HepG2 (cell line): Measurements from ENCODE around the gene NPFFR1. TPM values are rescaled to one million over a fixed set of nuclear protein-coding genes. Genes with fewer than 3 reads are reported as not detected.

Experiments
- ATAC-seq: fragments of 200-7000 bp; cut with Tn5 transposase; 3 replicates; pipeline ENCODE4 v1.9.1; 2020; ENCODE audit warnings: mild to moderate bottlenecking, moderate library complexity
- BruUV-seq: library from RNA; stranded (reverse); fragments of 400-500 nt; replicated peaks from 2 replicates; lab custom pipeline; 2021; lab: Mats Ljungman, UMichigan
- CTCF ChIA-PET: fragments of 300-600 bp; formaldehyde crosslinking; extraction: SDS; loops from one replicate; lab custom pipeline; 2021; ENCODE audit warnings: low total read pairs, inconsistent platforms, low intra/inter-chr PET ratio; lab: Yijun Ruan, JAX
- POLR2A ChIA-PET: fragments of 350-600 bp; sonication (Branson Sonifier 250); formaldehyde crosslinking; loops from one replicate; lab custom pipeline; 2020; ENCODE audit warnings: antibody characterized with exemption, inconsistent platforms; lab: Yijun Ruan, JAX
- DNase-seq: peaks from one replicate; pipeline ENCODE4 v3.0.0-alpha.2; 2015; ENCODE audit warnings: low spot score
- FAIRE-seq: peaks from 3 replicates; lab custom pipeline; 2011; peaks lifted over from hg19 to GRCh38; lab: Jason Lieb, UNC
- H2AFZ ChIP-seq: one replicate; pipeline ENCODE4 v1.6.1; 2011; ENCODE audit warnings: low read length, inconsistent platforms
- H3K27ac ChIP-seq: fragments of 300-600 bp; 3 replicates; pipeline ENCODE4 v1.8.0; 2011; ENCODE audit warnings: mixed run types, mild to moderate bottlenecking, mixed read lengths, low read length, inconsistent platforms; ENCODE audit not compliant: insufficient read depth; ENCODE audit errors: extremely low read length
- H3K27me3 ChIP-seq, 2 experiments: fragments of 200-600 bp in 1 of 2; 2 replicates in 1 of 2; 3 replicates in 1 of 2; pipeline versions ENCODE4 v1.6.0 to v1.8.0; 2011; ENCODE audit warnings: low read length in 2 of 2, mild to moderate bottlenecking in 2 of 2, moderate library complexity in 2 of 2, inconsistent platforms in 1 of 2; ENCODE audit not compliant: insufficient read depth in 2 of 2, control insufficient read depth in 1 of 2
- H3K36me3 ChIP-seq, 2 experiments: fragments of 200-600 bp in 1 of 2; replicated peaks in 1 of 2; 2 replicates in 1 of 2; 3 replicates in 1 of 2; pipeline versions ENCODE4 v1.5.1 to v1.8.0; 2011; ENCODE audit warnings: low read length in 2 of 2, inconsistent platforms in 1 of 2; ENCODE audit not compliant: insufficient read depth in 2 of 2, control insufficient read depth in 1 of 2
- H3K4me1 ChIP-seq: 2 replicates; pipeline ENCODE4 v1.5.1; 2012; ENCODE audit warnings: low read length, inconsistent platforms; ENCODE audit not compliant: insufficient read depth
- H3K4me2 ChIP-seq: 2 replicates; pipeline ENCODE4 v1.6.0; 2011; ENCODE audit warnings: low read depth, low read length, inconsistent platforms
- H3K4me3 ChIP-seq, 3 experiments: fragments of 200-600 bp in 1 of 3; sonication (generic), shearing (Covaris generic) in 1 of 3; replicated peaks in 1 of 3; 2 replicates each; pipeline ENCODE4 v1.5.1; 2011 to 2016; ENCODE audit warnings: low read length in 3 of 3, inconsistent platforms in 2 of 3, low read depth in 2 of 3, mild to moderate bottlenecking in 2 of 3, control low read depth in 1 of 3, mixed read lengths in 1 of 3; ENCODE audit not compliant: insufficient read depth in 1 of 3
- H3K79me2 ChIP-seq: one replicate; pipeline ENCODE4 v1.6.1; 2011; ENCODE audit warnings: low read length, inconsistent platforms; ENCODE audit not compliant: insufficient read depth
- H3K9ac ChIP-seq: 2 replicates; pipeline ENCODE4 v1.6.0; 2011; ENCODE audit warnings: mild to moderate bottlenecking, low read depth, low read length, inconsistent platforms; ENCODE audit not compliant: insufficient read depth
- H3K9me3 ChIP-seq: 2 replicates; pipeline ENCODE4 v1.5.1; 2012; ENCODE audit warnings: mild to moderate bottlenecking, low read length
- H4K20me1 ChIP-seq: 2 replicates; pipeline ENCODE4 v1.6.0; 2011; ENCODE audit warnings: inconsistent platforms, mild to moderate bottlenecking, low read length, moderate library complexity; ENCODE audit not compliant: insufficient read depth
- ATF5 ChIP-seq: sonication (generic); formaldehyde crosslinking; IDR thresholded peaks from 2 replicates; pipeline ENCODE4 v1.4.0; 2020; ENCODE audit warnings: mild to moderate bottlenecking, low read depth, missing genetic modification reagents
- CBX5 ChIP-seq: sonication (generic); formaldehyde crosslinking; IDR thresholded peaks from 2 replicates; pipeline ENCODE4 v1.4.0; 2020; ENCODE audit warnings: missing genetic modification reagents, borderline replicate concordance
- EEA1 ChIP-seq: sonication (generic); formaldehyde crosslinking; IDR thresholded peaks from 2 replicates; pipeline ENCODE4 v1.5.1; 2020; ENCODE audit warnings: mild to moderate bottlenecking, missing genetic modification reagents, borderline replicate concordance
- IKZF4 ChIP-seq: sonication (generic); formaldehyde crosslinking; IDR thresholded peaks from 2 replicates; pipeline ENCODE4 v1.5.1; 2020; ENCODE audit warnings: borderline replicate concordance, mild to moderate bottlenecking, low read depth, missing genetic modification reagents; ENCODE audit errors: not compliant biosample characterization
- REXO4 ChIP-seq: sonication (generic); formaldehyde crosslinking; IDR thresholded peaks from 2 replicates; pipeline ENCODE4 v1.8.0; 2022; ENCODE audit warnings: missing genetic modification reagents, mild to moderate bottlenecking, borderline replicate concordance
- RNF219 ChIP-seq: sonication (generic); formaldehyde crosslinking; IDR thresholded peaks from 2 replicates; pipeline ENCODE4 v1.5.0; 2020; ENCODE audit warnings: mild to moderate bottlenecking, missing genetic modification reagents
- ZNF550 ChIP-seq: sonication (generic); formaldehyde crosslinking; IDR thresholded peaks from 2 replicates; pipeline ENCODE4 v1.4.0; 2020; ENCODE audit warnings: mild to moderate bottlenecking, missing genetic modification reagents, borderline replicate concordance
- ZNF577 ChIP-seq: sonication (generic); formaldehyde crosslinking; IDR thresholded peaks from 2 replicates; pipeline ENCODE4 v1.4.0; 2020; ENCODE audit warnings: mild to moderate bottlenecking, low read depth, missing genetic modification reagents, borderline replicate concordance
- ZNF740 ChIP-seq: sonication (generic); formaldehyde crosslinking; IDR thresholded peaks from 2 replicates; pipeline ENCODE4 v1.4.0; 2020; ENCODE audit warnings: missing genetic modification reagents
- WGBS: methylation state at CpG from one replicate; pipeline ENCODE4 v1.1.6; 2017; ENCODE audit warnings: low lambda C conversion rate; 5-methylcytosine and 5-hydroxymethylcytosine counted together
- in situ Hi-C: cut with HindIII; loops from 2 replicates; pipeline ENCODE4 v1.10.0; 2017; ENCODE audit warnings: low pct_unique_long_range_greater_than_20kb; ENCODE audit not compliant: extremely low pct_ligation_motif_present
- intact Hi-C: fragments of 100-400 bp; cut with micrococcal nuclease; formaldehyde crosslinking; loops from one replicate; pipeline ENCODE4 v1.10.0; 2022; ENCODE audit not compliant: unreplicated experiment
- polyA plus RNA-seq, 8 experiments: library from polyadenylated mRNA; depleted of rRNA in 3 of 8; stranded (reverse) in 7 of 8; unstranded in 1 of 8; fragments of >200 nt; fragmentation: Illumina TruSeq in 4 of 8; extraction: Trizol in 4 of 8; gene quantifications; 2 replicates each; pipeline versions ENCODE4 v1.2.1 to v1.2.3, GENCODE V29; 2011 to 2016; ENCODE audit warnings: low read depth in 4 of 8, missing spikeins in 1 of 8, mixed read lengths in 1 of 8; ENCODE audit not compliant: insufficient read depth in 1 of 8
- total RNA-seq, 5 experiments: library from RNA; depleted of rRNA; stranded (reverse); fragments of >200 nt; fragmentation: Illumina TruSeq; extraction: Trizol; gene quantifications; 2 replicates each; pipeline ENCODE4 v1.2.3, GENCODE V29; 2016; ENCODE audit warnings: low read depth in 1 of 5

NPFFR1 gene
- total and polyA plus RNA-seq, 2 of the 13 experiments (the other 11 are each of a cell fraction or from before 2014, with no cell fraction given), result under 0.01 TPM; not detected in 1

- TF ChIP-seq ZNF577 (no peak), REXO4 (CRISPR knock-in tag) (no peak), IKZF4 (CRISPR knock-in tag) (no peak), RNF219 (CRISPR knock-in tag) (no peak), CBX5 (CRISPR knock-in tag) (no peak), ZNF550 (CRISPR knock-in tag) (no peak), ZNF740 (CRISPR knock-in tag) (no peak), ATF5 (CRISPR knock-in tag) (no peak), EEA1 (no peak)
- TF ChIP-seq, all 625 proteins: peak for 0
- ChIA-PET CTCF (no interaction called here), POLR2A (interaction anchor here (1.2 kb wide), 1 partner anchor 12 kb away, joined by 3 read pairs; no protein-coding TSS in a partner anchor)
- H3K4me1 ChIP-seq, result peaks cover 21% of the 10 kb centered on the region
- H3K27ac ChIP-seq, result no peak overlapping the region
- no peaks in the 10 kb centered on the region for H4K20me1 ChIP-seq
- ATAC-seq, result no peak
- intact Hi-C loops, result no loop called here
- H3K9me3 ChIP-seq, result no peaks in the 10 kb centered on the region
- H3K4me2 ChIP-seq, result no peak overlapping the region
- no peak for DNase-seq
- in situ Hi-C loops, result no loop called here
- no TSS peak for BruUV-seq
- FAIRE-seq, result no peak
- no peak overlapping the region for H2AFZ ChIP-seq
- 96% methylated on average over 3 of the region's 3 CpGs for WGBS
- peaks cover 2% of the 10 kb centered on the region for H3K79me2 ChIP-seq
- peaks cover 0 to 46% of the 10 kb centered on the region in 2 experiments; a peak in 4 of 5 replicates for H3K36me3 ChIP-seq
- no peak overlapping the region for H3K9ac ChIP-seq
- H3K4me3 ChIP-seq, result no peak overlapping the region
- no peaks in the 10 kb centered on the region for H3K27me3 ChIP-seq
These were observed 27.9 kb upstream of the NPFFR1 start for GRCh38 chr10:70311698-70312097.
